Activated CD4-positive, alpha-beta T cell treated with anti-CD3 and anti-CD28 coated beads for 36 hours (primary cell): ENCODE measurements around the gene IL16. TPM values are rescaled to one million over a fixed set of nuclear protein-coding genes. Genes with fewer than 3 reads are reported as not detected.
"Not testable (repeated sequence)": the region's sequence is repeated elsewhere in the genome, so short reads cannot be mapped to it uniquely, and the experiment has no call there.

Experiments
- ATAC-seq: fragments of 200-7000 bp; cut with Tn5 transposase; one replicate; pipeline ENCODE4 v1.10.0; 2021; ENCODE audit warnings: mild to moderate bottlenecking, moderate library complexity
- CTCF ChIA-PET: fragments of 350-600 bp; sonication (Branson Sonifier 250); formaldehyde crosslinking; loops from one replicate; lab custom pipeline; 2021; ENCODE audit warnings: antibody characterized with exemption; lab: Charles Lee
- POLR2A ChIA-PET: fragments of 350-600 bp; sonication (Branson Sonifier 250); formaldehyde crosslinking; loops from one replicate; lab custom pipeline; 2021; ENCODE audit warnings: antibody characterized with exemption, inconsistent platforms; lab: Charles Lee
- DNase-seq: peaks from one replicate; pipeline ENCODE4 v3.0.0-alpha.2; 2020
- H3K27ac Mint-ChIP-seq: one replicate; pipeline ENCODE4 v1.8.0; 2021; ENCODE audit warnings: mixed read lengths
- H3K27me3 Mint-ChIP-seq: one replicate; pipeline ENCODE4 v1.8.0; 2021; ENCODE audit warnings: mixed read lengths
- H3K36me3 Mint-ChIP-seq: one replicate; pipeline ENCODE4 v1.8.0; 2021; ENCODE audit warnings: low read depth, mixed read lengths
- H3K4me1 Mint-ChIP-seq: one replicate; pipeline ENCODE4 v1.8.0; 2021; ENCODE audit warnings: mixed read lengths
- H3K4me3 Mint-ChIP-seq: one replicate; pipeline ENCODE4 v1.8.0; 2021; ENCODE audit warnings: mild to moderate bottlenecking, moderate library complexity, mixed read lengths
- H3K9me3 Mint-ChIP-seq: one replicate; pipeline ENCODE4 v1.8.0; 2021; ENCODE audit warnings: low read depth, mixed read lengths
- intact Hi-C, 2 experiments: fragments of 100-400 bp; cut with DNase I in 1 of 2; cut with micrococcal nuclease in 1 of 2; formaldehyde crosslinking; loops; one replicate each; pipeline versions ENCODE4 v1.14.2 to v1.15.1; 2022 to 2024; cut with DNase I, micrococcal nuclease
- total RNA-seq, 2 experiments: library from RNA; stranded (reverse); gene quantifications; one replicate each; pipeline ENCODE4 v1.2.3, GENCODE V29; 2021

The IL16 gene
- total RNA-seq, 2 experiments from 2014 or later, result 102 to 117 TPM

DNA sequence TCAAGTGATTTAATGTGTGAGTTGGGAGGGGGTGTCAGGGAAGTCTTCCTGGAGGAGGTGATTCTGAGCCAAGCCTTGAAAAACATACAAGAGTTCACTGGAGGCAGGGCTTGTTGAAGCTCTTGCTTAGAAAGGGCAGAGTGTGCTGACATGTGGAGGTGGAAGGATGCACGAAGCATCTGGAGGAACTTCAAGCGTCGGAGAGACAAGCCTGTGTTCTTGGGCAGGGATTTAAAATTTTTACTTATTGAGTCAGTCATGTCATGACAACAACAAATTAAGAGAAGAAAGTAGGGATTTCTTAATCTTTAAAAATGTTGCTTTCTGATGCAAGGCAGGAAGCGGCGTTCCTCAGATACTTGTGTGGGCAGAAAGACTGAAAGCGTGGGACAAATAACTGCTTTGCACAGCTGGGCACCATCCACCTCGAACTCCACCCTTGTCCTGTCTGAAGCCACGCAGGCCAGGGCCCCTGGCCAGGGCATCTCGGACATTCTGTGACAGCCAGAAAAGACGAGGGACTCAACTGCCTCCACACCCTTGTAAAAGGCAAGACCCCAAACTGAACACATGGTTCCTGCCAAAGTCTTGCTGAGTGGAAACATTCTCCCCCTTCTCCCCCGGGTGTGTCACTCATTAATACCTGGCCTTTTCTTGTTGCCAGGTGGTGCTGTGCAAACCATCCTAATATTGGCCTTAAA is 6.9 kb upstream of the IL16 start:
- Mint-ChIP-seq H3K36me3 (no peaks in the 10 kb centered on the region), H3K27ac (no peak overlapping the region), H3K9me3 (no peaks in the 10 kb centered on the region), H3K27me3 (peaks cover 4% of the 10 kb centered on the region), H3K4me1 (no peaks in the 10 kb centered on the region), H3K4me3 (no peak overlapping the region)
- POLR2A ChIA-PET, result no interaction called here
- CTCF ChIA-PET, result interaction anchor here (0.9 kb wide), 1 partner anchor 83 kb away, joined by 4 read pairs; no protein-coding TSS in a partner anchor
- intact Hi-C loops, result no loop called here
- no peak for ATAC-seq
- DNase-seq, result no peak

DNA sequence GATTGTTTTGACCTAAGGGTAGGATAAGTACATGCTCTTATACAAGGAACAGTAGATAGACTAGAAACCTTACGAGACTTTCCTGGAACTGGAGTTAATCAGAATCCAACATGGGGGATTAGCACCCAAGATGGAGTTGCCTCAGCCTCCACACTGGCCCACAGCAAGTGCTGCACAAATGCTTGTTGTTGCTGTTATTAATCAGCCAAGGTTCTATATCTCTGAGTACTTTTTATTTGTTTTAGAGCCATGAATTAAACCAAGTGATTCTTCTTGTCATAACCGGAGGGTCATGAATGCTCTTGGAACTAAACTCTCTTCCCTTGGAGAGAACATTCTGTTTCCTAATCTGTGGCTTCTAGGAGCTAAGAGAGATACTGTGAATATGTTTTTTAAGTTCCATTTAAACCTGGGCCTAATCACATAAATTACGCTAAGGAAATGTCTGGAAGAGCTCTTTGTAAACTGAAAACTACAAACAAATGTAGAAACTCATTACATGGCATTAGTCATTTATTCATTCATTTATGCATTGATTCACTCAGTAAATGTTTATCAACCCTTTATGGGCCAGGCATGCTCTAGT is 5.7 kb upstream of the IL16 start:
- intact Hi-C loops, result no loop called here
- H3K9me3 Mint-ChIP-seq, result no peaks in the 10 kb centered on the region

DNA sequence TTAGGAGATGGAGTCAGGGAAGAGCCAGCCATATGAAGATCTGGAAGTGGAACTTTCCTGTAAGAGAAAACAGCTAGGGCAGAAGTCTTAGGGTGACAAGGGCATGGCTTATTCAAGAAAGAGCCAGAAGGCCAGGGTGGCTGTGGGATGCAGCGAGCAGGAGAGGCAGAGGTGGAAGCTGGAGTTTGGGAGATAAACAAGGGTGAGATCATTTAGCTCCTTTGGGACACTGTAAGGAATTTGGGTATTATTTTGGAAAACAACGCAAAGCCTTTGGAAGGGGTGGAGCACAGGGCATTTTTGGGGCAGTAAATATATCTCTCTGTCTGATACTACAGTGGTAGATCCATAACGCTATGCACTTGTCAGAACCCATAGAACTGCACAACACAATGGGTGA is 5.0 kb upstream of the IL16 start:
- DNase-seq (no peak), ATAC-seq (no peak)
- H3K4me3 Mint-ChIP-seq, result no peak overlapping the region
- no peak overlapping the region for H3K27ac Mint-ChIP-seq
- H3K9me3 Mint-ChIP-seq, result no peaks in the 10 kb centered on the region
- ChIA-PET CTCF (interaction anchor here (0.6 to 1.4 kb wide), 3 partner anchors 18 to 88 kb away, joined by 3 to 5 read pairs (median 4); no protein-coding TSS in a partner anchor), POLR2A (no interaction called here)
- intact Hi-C loops, result loop anchor here in 1 of 2 experiments (1.0 kb wide), 1 partner anchor 44 kb away; no protein-coding TSS in a partner anchor
- H3K36me3 Mint-ChIP-seq, result no peaks in the 10 kb centered on the region
- peaks cover 4% of the 10 kb centered on the region for H3K27me3 Mint-ChIP-seq
- H3K4me1 Mint-ChIP-seq, result no peaks in the 10 kb centered on the region

More for the DNA sequence above, 5.7 kb upstream of the IL16 start:
- no peak overlapping the region for H3K27ac Mint-ChIP-seq
- ChIA-PET POLR2A (no interaction called here), CTCF (interaction anchor here (0.6 to 1.4 kb wide), 3 partner anchors 75 to 369 kb away, joined by 3 to 5 read pairs (median 5); no protein-coding TSS in a partner anchor)
- peaks cover 4% of the 10 kb centered on the region for H3K27me3 Mint-ChIP-seq
- H3K36me3 Mint-ChIP-seq, result no peaks in the 10 kb centered on the region
- H3K4me3 Mint-ChIP-seq, result no peak overlapping the region
- DNase-seq (no peak), ATAC-seq (no peak)
- no peaks in the 10 kb centered on the region for H3K4me1 Mint-ChIP-seq

DNA sequence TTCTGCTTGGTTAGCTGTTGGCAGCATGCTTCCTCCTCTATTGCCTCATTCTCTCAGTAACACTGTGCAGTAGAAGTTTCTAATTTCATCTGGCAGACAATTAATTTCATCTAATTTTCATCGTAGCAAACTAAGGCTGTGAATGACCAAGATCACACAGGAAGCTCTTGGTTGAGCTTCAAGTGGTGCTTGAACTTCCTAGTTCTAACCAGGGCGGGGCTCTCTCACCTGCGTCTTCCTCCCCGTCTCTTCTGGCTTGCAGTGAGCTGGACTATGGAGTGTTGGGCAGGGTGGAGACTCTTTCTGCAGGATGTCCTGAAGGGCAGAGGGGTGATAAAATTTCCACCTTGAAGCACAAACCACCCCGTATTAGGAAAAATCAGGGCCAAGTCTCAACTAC is 2.0 kb upstream of the IL16 start:
- ChIA-PET POLR2A (no interaction called here), CTCF (interaction anchor here (0.7 kb wide), 1 partner anchor 71 kb away, joined by 7 read pairs; no protein-coding TSS in a partner anchor)
- DNase-seq (no peak), ATAC-seq (no peak)
- H3K36me3 Mint-ChIP-seq, result no peaks in the 10 kb centered on the region
- H3K4me3 Mint-ChIP-seq, result no peak overlapping the region
- no peaks in the 10 kb centered on the region for H3K4me1 Mint-ChIP-seq
- intact Hi-C loops, result no loop called here
- H3K9me3 Mint-ChIP-seq, result no peaks in the 10 kb centered on the region
- H3K27me3 Mint-ChIP-seq, result peaks cover 5% of the 10 kb centered on the region
- H3K27ac Mint-ChIP-seq, result no peak overlapping the region

GRCh38 chr15:81195339-81195864 is 1.3 kb upstream of the IL16 start:
- H3K36me3 Mint-ChIP-seq, result no peaks in the 10 kb centered on the region
- ATAC-seq (no peak), DNase-seq (no peak)
- intact Hi-C loops, result no loop called here
- no peak overlapping the region for H3K27ac Mint-ChIP-seq
- H3K27me3 Mint-ChIP-seq, result peaks cover 5% of the 10 kb centered on the region
- H3K9me3 Mint-ChIP-seq, result no peaks in the 10 kb centered on the region
- no peaks in the 10 kb centered on the region for H3K4me1 Mint-ChIP-seq
- POLR2A ChIA-PET, result no interaction called here
- CTCF ChIA-PET, result interaction anchor here (0.7 to 0.9 kb wide), 2 partner anchors 71 kb away, joined by 3 to 7 read pairs; no protein-coding TSS in a partner anchor
- H3K4me3 Mint-ChIP-seq, result no peak overlapping the region

DNA sequence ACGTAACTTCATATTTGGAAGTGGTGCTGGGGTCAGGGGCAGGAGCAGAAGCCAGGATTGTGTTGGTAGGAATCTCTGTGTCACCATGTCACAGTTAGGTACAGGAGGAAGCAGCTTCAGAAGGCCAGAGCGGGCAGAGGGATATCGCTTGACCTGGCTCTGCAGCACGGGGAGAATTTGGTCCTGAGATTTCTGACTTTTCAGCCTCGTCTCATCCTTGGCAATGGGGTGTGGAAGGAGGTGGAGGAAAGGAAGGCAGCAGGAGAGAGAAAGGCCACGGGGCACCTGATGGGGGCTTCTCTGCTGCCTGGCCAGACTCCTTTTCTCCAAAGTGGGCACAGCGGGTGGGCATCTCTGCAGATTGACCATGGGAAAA is 564 bp downstream of the IL16 start:
- Mint-ChIP-seq H3K27ac (no peak overlapping the region), H3K9me3 (no peaks in the 10 kb centered on the region), H3K4me1 (no peaks in the 10 kb centered on the region), H3K27me3 (peaks cover 2% of the 10 kb centered on the region), H3K4me3 (no peak overlapping the region), H3K36me3 (no peaks in the 10 kb centered on the region)
- ChIA-PET CTCF (interaction anchor here (1.0 to 1.1 kb wide), 2 partner anchors 164 to 257 kb away, joined by 3 read pairs; no protein-coding TSS in a partner anchor), POLR2A (no interaction called here)
- intact Hi-C loops, result no loop called here
- ATAC-seq (no peak), DNase-seq (no peak)

GRCh38 chr15:81197688-81198281 is 1.1 kb downstream of the IL16 start:
- Mint-ChIP-seq H3K4me3 (no peak overlapping the region), H3K27ac (no peak overlapping the region), H3K27me3 (peaks cover 2% of the 10 kb centered on the region), H3K36me3 (no peaks in the 10 kb centered on the region), H3K9me3 (no peaks in the 10 kb centered on the region), H3K4me1 (no peaks in the 10 kb centered on the region)
- CTCF ChIA-PET, result interaction anchor here (1.0 to 1.1 kb wide), 3 partner anchors 68 to 258 kb away, joined by 3 read pairs; no protein-coding TSS in a partner anchor
- DNase-seq (no peak), ATAC-seq (no peak)
- intact Hi-C loops, result no loop called here
- POLR2A ChIA-PET, result no interaction called here

DNA sequence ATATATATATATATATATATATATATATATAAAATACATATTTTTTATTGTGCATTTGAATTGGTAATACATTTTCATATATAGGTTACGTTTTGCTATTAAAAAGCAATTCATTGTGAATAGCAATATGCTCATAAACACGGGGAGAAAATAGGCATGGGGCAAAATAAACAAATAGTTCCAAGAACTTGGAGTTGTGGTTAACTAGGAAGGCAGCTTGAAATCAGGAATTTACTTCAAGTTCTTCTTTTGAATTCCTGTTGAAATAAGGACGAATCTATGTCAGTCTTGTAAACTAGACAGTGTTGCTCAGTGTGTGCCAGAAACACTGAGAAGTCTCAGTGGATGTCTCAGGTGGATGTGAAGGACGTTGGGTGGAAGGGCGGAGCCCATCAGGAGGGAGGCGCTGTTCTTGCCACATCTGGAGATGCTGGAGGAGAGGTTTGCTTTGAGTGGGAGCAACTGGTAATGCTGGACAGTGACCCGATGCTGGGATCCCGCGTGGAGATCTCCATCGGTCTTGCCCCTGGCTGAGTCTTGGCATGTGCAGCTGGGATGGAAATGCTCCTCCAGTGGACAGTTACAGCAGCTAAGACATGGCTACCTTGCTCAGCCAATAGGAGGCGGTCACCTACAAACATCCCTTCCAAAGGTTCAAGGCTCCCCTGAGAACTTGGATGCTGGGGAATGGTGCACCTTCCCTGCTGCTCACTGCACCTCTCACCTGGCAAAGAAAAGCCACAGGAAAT is 2.5 kb downstream of the IL16 start:
- no peak for ATAC-seq
- no peak overlapping the region for H3K27ac Mint-ChIP-seq
- no peak for DNase-seq
- CTCF ChIA-PET, result interaction anchor here (1.0 kb wide), 1 partner anchor 67 kb away, joined by 4 read pairs; no protein-coding TSS in a partner anchor
- POLR2A ChIA-PET, result no interaction called here
- intact Hi-C loops, result no loop called here
- H3K36me3 Mint-ChIP-seq, result no peaks in the 10 kb centered on the region
- no peaks in the 10 kb centered on the region for H3K9me3 Mint-ChIP-seq
- H3K4me3 Mint-ChIP-seq, result no peak overlapping the region
- peaks cover 2% of the 10 kb centered on the region for H3K27me3 Mint-ChIP-seq
- H3K4me1 Mint-ChIP-seq, result no peaks in the 10 kb centered on the region

DNA sequence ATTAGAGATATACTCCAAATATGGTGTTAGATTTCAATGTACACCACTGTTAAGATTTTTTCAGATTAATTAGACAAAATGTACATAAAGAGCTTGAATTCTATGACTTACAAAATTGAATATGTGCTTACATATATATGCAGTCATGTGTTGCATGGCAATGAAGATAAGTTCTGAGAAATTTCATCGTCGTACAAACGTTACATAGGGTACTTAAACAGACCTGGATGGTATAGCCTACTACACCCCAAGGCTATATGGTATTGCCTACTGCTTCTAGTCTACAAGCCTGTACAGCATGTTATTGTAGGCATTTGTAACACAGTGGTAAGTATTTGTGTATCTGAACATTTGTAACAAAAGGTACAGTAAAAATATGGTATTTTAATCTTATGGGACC is 9.3 kb downstream of the IL16 start:
- intact Hi-C loops, result no loop called here
- Mint-ChIP-seq H3K9me3 (no peaks in the 10 kb centered on the region), H3K36me3 (no peaks in the 10 kb centered on the region), H3K27me3 (peaks cover 5% of the 10 kb centered on the region), H3K27ac (no peak overlapping the region), H3K4me1 (no peaks in the 10 kb centered on the region), H3K4me3 (no peak overlapping the region)
- POLR2A ChIA-PET, result no interaction called here
- DNase-seq (no peak), ATAC-seq (no peak)
- CTCF ChIA-PET, result interaction anchor here (0.5 kb wide), 1 partner anchor 311 kb away, joined by 3 read pairs; no protein-coding TSS in a partner anchor

DNA sequence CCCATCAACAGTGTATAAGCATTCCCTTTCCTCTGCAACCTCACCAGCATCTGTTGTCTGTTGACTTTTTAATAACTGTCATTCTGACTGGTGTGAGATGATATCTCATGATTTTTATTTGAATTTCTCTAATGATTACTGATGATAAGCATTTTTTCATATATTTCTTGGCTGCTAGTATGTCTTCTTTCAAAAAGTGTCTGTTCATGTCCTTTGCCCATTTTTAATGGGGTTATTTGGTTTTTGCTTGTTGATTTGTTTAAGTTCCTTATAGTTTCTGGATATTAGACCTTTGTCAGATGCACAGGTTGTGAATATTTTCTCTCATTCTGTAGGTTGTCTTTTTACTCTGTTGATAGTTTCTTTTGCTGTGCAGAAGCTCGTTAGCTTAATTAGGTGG is 11.3 kb downstream of the IL16 start:
- DNase-seq, H3K27me3 Mint-ChIP-seq, H3K9me3 Mint-ChIP-seq, H3K27ac Mint-ChIP-seq, ATAC-seq, H3K4me3 Mint-ChIP-seq, intact Hi-C loops, POLR2A ChIA-PET, H3K36me3 Mint-ChIP-seq, H3K4me1 Mint-ChIP-seq: not testable (repeated sequence)
- CTCF ChIA-PET, result interaction anchor here (1.0 kb wide), 1 partner anchor 58 kb away, joined by 3 read pairs; no protein-coding TSS in a partner anchor

- H3K36me3 Mint-ChIP-seq, result no peaks in the 10 kb centered on the region
- ChIA-PET POLR2A (no interaction called here), CTCF (no interaction called here)
- DNase-seq (no peak), ATAC-seq (no peak)
- peaks cover 6% of the 10 kb centered on the region for H3K9me3 Mint-ChIP-seq
- H3K4me3 Mint-ChIP-seq, result no peak overlapping the region
- H3K27me3 Mint-ChIP-seq, result peaks cover 12% of the 10 kb centered on the region
- no peak overlapping the region for H3K27ac Mint-ChIP-seq
- H3K4me1 Mint-ChIP-seq, result no peaks in the 10 kb centered on the region
- intact Hi-C loops, result no loop called here
Measured at GRCh38 chr15:81209635-81210034, 13.0 kb downstream of the IL16 start.
